Ectodermal cell (in vitro differentiated cells): ENCODE data around the gene BMS1. TPM values are rescaled to one million over a fixed set of nuclear protein-coding genes. Genes with fewer than 3 reads are reported as not detected.
"Not testable (repeated sequence)": the region's sequence is repeated elsewhere in the genome, so short reads cannot be mapped to it uniquely, and the experiment has no call there.

ENCODE experiments used
- H3K27ac ChIP-seq: 2 replicates; pipeline ENCODE4 v1.7.0; 2013; ENCODE audit warnings: mild to moderate bottlenecking, low read depth, low read length; ENCODE audit not compliant: insufficient read depth, poor library complexity, severe bottlenecking
- H3K27me3 ChIP-seq: 2 replicates; pipeline ENCODE4 v1.7.0; 2013; ENCODE audit warnings: mild to moderate bottlenecking, low read length; ENCODE audit not compliant: insufficient read depth, control insufficient read depth, poor library complexity, severe bottlenecking
- H3K36me3 ChIP-seq: one replicate; pipeline ENCODE4 v1.7.0; 2013; ENCODE audit warnings: low read length; ENCODE audit not compliant: control insufficient read depth, insufficient read depth
- H3K4me1 ChIP-seq: one replicate; pipeline ENCODE4 v1.7.0; 2013; ENCODE audit warnings: low read length; ENCODE audit not compliant: control insufficient read depth, insufficient read depth
- H3K4me3 ChIP-seq: 2 replicates; pipeline ENCODE4 v1.7.0; 2013; ENCODE audit warnings: low read depth, low read length, control low read depth; ENCODE audit not compliant: insufficient read depth
- H3K9me3 ChIP-seq: 2 replicates; pipeline ENCODE4 v1.7.0; 2013; ENCODE audit warnings: mild to moderate bottlenecking, low read length, moderate library complexity; ENCODE audit not compliant: control insufficient read depth
- WGBS, 2 experiments: methylation state at CpG; one replicate each; pipeline ENCODE4 v1.1.7; 2013; ENCODE audit warnings: missing lambda C conversion rate in 2 of 2; 5-methylcytosine and 5-hydroxymethylcytosine counted together
- polyA plus RNA-seq, 4 experiments: library from polyadenylated mRNA; stranded (reverse); fragments of 50-300 nt; gene quantifications; one replicate each; pipeline ENCODE4 v1.2.3, GENCODE V29; 2013

The BMS1 gene, protein sequence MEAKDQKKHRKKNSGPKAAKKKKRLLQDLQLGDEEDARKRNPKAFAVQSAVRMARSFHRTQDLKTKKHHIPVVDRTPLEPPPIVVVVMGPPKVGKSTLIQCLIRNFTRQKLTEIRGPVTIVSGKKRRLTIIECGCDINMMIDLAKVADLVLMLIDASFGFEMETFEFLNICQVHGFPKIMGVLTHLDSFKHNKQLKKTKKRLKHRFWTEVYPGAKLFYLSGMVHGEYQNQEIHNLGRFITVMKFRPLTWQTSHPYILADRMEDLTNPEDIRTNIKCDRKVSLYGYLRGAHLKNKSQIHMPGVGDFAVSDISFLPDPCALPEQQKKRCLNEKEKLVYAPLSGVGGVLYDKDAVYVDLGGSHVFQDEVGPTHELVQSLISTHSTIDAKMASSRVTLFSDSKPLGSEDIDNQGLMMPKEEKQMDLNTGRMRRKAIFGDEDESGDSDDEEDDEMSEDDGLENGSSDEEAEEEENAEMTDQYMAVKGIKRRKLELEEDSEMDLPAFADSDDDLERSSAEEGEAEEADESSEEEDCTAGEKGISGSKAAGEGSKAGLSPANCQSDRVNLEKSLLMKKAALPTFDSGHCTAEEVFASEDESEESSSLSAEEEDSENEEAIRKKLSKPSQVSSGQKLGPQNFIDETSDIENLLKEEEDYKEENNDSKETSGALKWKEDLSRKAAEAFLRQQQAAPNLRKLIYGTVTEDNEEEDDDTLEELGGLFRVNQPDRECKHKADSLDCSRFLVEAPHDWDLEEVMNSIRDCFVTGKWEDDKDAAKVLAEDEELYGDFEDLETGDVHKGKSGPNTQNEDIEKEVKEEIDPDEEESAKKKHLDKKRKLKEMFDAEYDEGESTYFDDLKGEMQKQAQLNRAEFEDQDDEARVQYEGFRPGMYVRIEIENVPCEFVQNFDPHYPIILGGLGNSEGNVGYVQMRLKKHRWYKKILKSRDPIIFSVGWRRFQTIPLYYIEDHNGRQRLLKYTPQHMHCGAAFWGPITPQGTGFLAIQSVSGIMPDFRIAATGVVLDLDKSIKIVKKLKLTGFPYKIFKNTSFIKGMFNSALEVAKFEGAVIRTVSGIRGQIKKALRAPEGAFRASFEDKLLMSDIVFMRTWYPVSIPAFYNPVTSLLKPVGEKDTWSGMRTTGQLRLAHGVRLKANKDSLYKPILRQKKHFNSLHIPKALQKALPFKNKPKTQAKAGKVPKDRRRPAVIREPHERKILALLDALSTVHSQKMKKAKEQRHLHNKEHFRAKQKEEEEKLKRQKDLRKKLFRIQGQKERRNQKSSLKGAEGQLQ
- polyA plus RNA-seq (2013, experiment 1 of 4): 35.1 TPM
- 34.5 TPM for polyA plus RNA-seq (2013, experiment 2 of 4)
- 21.8 TPM for polyA plus RNA-seq (2013, experiment 3 of 4)
- polyA plus RNA-seq (2013, experiment 4 of 4): 24.8 TPM

DNA sequence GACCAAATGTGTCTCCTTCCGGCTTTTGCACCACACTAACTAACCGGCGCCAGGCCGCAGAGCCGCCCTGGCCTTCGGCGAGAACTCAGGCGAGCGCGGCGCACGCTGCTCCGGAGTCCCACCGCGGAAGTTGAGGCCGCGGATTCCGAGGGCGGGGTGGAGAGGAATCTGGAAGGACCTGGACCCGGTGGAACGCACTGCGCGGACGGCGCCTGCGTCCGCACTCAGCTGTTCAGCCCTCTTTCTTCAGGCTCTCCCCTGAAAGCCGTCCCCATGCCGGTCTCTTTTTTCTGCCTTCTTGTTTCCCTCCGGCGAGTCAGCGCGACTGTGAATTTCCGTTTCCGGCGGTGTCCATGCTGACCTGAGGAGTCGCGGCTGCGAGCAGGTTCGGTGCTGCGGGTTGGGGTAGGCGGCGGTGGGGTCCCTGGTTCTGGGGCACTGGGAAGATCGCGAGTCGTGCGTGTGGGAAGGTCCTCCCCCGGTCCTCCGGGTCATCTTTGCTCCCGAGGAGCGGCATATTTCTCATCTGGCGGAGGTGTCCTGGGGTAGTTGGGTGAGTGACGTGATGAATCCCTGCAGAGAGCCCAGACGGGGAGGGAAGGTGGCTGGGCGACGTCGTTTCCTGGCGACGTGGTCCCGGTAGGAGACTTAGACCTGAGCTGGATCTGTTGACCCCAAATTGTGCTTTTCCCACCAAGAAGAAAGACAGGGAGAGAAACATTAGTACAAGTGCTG, at the start of gene BMS1:
Gene BMS1 (plus strand): TSS at position 350 of the 735 bp plus-strand sequence. CDS start 1,600 bp downstream, outside the sequence.
- H3K27me3 ChIP-seq: peaks cover 4% of the 10 kb centered on the region
- no peaks in the 10 kb centered on the region for H3K9me3 ChIP-seq
- H3K36me3 ChIP-seq: peaks cover 7% of the 10 kb centered on the region
- 1% methylated on average over 60 of the region's 60 CpGs for WGBS, 2 experiments
- H3K4me1 ChIP-seq: no peaks in the 10 kb centered on the region
- H3K27ac ChIP-seq: peak within 1 kb of the TSS; percentile 41
- H3K4me3 ChIP-seq: peak within 1 kb of the TSS; percentile 74

DNA sequence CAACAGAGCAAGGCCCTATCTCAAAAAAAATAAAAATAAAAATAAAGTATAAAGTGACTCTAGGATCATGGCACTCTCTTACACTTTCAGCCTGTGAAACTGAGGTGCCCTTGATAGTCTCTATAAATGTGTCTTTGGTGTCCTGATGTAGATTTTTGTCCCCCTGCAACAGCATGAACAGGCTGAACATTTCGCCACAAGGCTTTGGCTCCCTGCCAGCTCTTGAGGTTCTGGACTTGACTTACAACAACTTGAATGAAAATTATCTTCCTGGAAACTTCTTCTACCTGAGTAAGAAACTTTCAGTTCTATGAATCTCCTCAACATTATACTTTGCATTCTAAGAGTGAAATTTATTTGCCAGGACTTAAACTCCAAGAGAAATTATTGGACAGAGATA, 48.1 kb upstream of the BMS1 start:
- WGBS, 2 experiments: 63 to 71% methylated on average over 1 of the region's 1 CpG
- no peaks in the 10 kb centered on the region for H3K27me3 ChIP-seq
- no peaks in the 10 kb centered on the region for H3K4me1 ChIP-seq
- H3K36me3 ChIP-seq: no peaks in the 10 kb centered on the region
- no peak overlapping the region for H3K27ac ChIP-seq
- H3K9me3 ChIP-seq: no peaks in the 10 kb centered on the region
- H3K4me3 ChIP-seq: no peak overlapping the region

DNA sequence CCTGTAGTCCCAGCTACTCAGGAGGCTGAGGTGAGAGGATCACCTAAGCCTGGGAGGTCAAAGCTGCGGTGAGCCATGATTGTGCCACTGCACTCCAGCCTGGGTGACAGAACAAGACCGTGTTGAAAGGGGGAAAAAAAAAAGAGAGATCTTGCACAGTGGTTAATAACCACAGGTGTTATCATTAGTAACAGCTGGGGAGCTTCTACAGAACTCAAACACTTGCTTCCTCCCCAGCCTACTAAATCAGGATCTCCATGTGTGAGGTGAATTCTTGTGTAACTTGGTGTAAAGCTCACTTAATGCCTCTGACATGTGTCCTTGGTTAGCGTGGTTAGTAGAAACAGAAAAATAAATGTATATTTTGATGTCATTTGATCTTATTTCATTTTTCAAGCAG, 43.9 kb upstream of the BMS1 start:
- Histone ChIP-seq H3K4me1 (no peaks in the 10 kb centered on the region), H3K4me3 (no peak overlapping the region), H3K36me3 (no peaks in the 10 kb centered on the region), H3K9me3 (no peaks in the 10 kb centered on the region), H3K27me3 (no peaks in the 10 kb centered on the region), H3K27ac (no peak overlapping the region)
- 60 to 65% methylated on average over 2 to 3 of the region's 3 CpGs for WGBS, 2 experiments

GRCh38 chr10:42741536-42741935, 41.1 kb upstream of the BMS1 start:
- H3K27ac ChIP-seq, H3K4me1 ChIP-seq, H3K36me3 ChIP-seq, H3K27me3 ChIP-seq, H3K9me3 ChIP-seq, H3K4me3 ChIP-seq: not testable (repeated sequence)
- WGBS, 2 experiments: 82% methylated on average over 7 of the region's 7 CpGs

- no peaks in the 10 kb centered on the region for H3K4me1 ChIP-seq
- no peak overlapping the region for H3K27ac ChIP-seq
- H3K36me3 ChIP-seq: no peaks in the 10 kb centered on the region
- H3K9me3 ChIP-seq: no peaks in the 10 kb centered on the region
- no peaks in the 10 kb centered on the region for H3K27me3 ChIP-seq
- no peak overlapping the region for H3K4me3 ChIP-seq
- 84 to 87% methylated on average over 3 of the region's 3 CpGs for WGBS, 2 experiments
Observed at GRCh38 chr10:42743697-42744096, 38.9 kb upstream of the BMS1 start.

- H3K36me3 ChIP-seq: no peaks in the 10 kb centered on the region
- WGBS, 2 experiments: 45 to 46% methylated on average over 3 of the region's 3 CpGs
- no peak overlapping the region for H3K27ac ChIP-seq
- H3K27me3 ChIP-seq: no peaks in the 10 kb centered on the region
- no peaks in the 10 kb centered on the region for H3K9me3 ChIP-seq
- no peaks in the 10 kb centered on the region for H3K4me1 ChIP-seq
- no peak overlapping the region for H3K4me3 ChIP-seq
Observed at GRCh38 chr10:42744134-42744701, 38.4 kb upstream of the BMS1 start.

DNA sequence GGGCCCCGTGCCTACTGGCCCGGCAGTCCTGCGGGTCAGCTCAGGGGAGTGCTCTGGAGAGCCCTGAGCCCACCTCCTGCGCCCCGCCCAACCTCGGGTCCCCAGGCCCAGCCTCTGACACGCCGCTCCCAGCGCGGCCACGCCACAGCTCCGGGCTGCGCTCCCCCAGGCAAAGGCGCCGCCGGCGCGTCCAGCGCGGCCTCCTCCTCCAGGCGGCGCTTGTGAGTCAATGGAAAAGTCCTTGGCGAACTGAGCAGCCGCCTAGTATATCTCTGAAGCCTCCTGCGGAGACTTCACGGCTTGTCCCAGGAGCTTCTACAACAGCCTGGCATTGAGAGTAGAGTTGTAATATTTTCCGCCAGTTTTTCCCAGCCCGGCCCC, 29.5 kb upstream of the BMS1 start:
- H3K4me3 ChIP-seq: peak overlapping the region; percentile 39

GRCh38 chr10:42753507-42754154, 29.0 kb upstream of the BMS1 start:
- peak overlapping the region; percentile 39 for H3K4me3 ChIP-seq
- peaks cover 3% of the 10 kb centered on the region for H3K4me1 ChIP-seq
- H3K36me3 ChIP-seq: no peaks in the 10 kb centered on the region
- H3K27ac ChIP-seq: no peak overlapping the region
- H3K9me3 ChIP-seq: no peaks in the 10 kb centered on the region
- 6% methylated on average over 51 of the region's 51 CpGs for WGBS, 2 experiments
- peaks cover 70% of the 10 kb centered on the region for H3K27me3 ChIP-seq

More for the DNA sequence above, 29.5 kb upstream of the BMS1 start:
- Histone ChIP-seq H3K4me1 (peaks cover 3% of the 10 kb centered on the region), H3K9me3 (no peaks in the 10 kb centered on the region), H3K27me3 (peaks cover 69% of the 10 kb centered on the region), H3K36me3 (no peaks in the 10 kb centered on the region), H3K27ac (no peak overlapping the region)
- 1 to 2% methylated on average over 28 of the region's 28 CpGs for WGBS, 2 experiments
